WTC11 (cell line): ENCODE results near the gene PHAX.

Experiments used
- ESRRA ChIP-seq: sonication (generic); formaldehyde crosslinking; IDR thresholded peaks from 2 replicates; pipeline ENCODE4 v1.8.1; 2022; ENCODE audit warnings: mild to moderate bottlenecking, missing genetic modification reagents, borderline replicate concordance
- FOXJ3 ChIP-seq: sonication (generic); formaldehyde crosslinking; IDR thresholded peaks from 2 replicates; pipeline ENCODE4 v1.9.0; 2021; ENCODE audit warnings: missing genetic modification reagents, mild to moderate bottlenecking, borderline replicate concordance
- KAT7 ChIP-seq: sonication (generic); formaldehyde crosslinking; IDR thresholded peaks from 2 replicates; pipeline ENCODE4 v1.8.1; 2023; ENCODE audit warnings: missing genetic modification reagents, mild to moderate bottlenecking, borderline replicate concordance
- NR1H2 ChIP-seq: sonication (generic); formaldehyde crosslinking; IDR thresholded peaks from 2 replicates; pipeline ENCODE4 v1.9.0; 2021; ENCODE audit warnings: mild to moderate bottlenecking, moderate library complexity, missing genetic modification reagents
- RELA ChIP-seq: sonication (generic); formaldehyde crosslinking; IDR thresholded peaks from 2 replicates; pipeline ENCODE4 v1.8.1; 2022; ENCODE audit warnings: missing genetic modification reagents, mild to moderate bottlenecking, borderline replicate concordance
- TCF7 ChIP-seq: sonication (generic); formaldehyde crosslinking; IDR thresholded peaks from 2 replicates; pipeline ENCODE4 v1.8.0; 2022; ENCODE audit warnings: mild to moderate bottlenecking, low read depth, missing genetic modification reagents, moderate library complexity
- TP53 ChIP-seq: sonication (generic); formaldehyde crosslinking; IDR thresholded peaks from 2 replicates; pipeline ENCODE4 v1.8.1; 2023; ENCODE audit warnings: mild to moderate bottlenecking, missing genetic modification reagents
- TF ChIP-seq, protein P1 (sequence below): fragments of 200-600 bp; IDR thresholded peaks from 2 replicates; pipeline ENCODE4 v1.8.0; 2022; ENCODE audit warnings: antibody characterized with exemption
- TF ChIP-seq, protein P2 (sequence below): sonication (generic); formaldehyde crosslinking; IDR thresholded peaks from 2 replicates; pipeline ENCODE4 v1.8.1; 2023; ENCODE audit warnings: mild to moderate bottlenecking, missing genetic modification reagents, moderate library complexity
- TF ChIP-seq, protein P3 (sequence below): sonication (generic); formaldehyde crosslinking; conservative IDR thresholded peaks from 2 replicates; pipeline ENCODE4 v1.8.1; 2023; ENCODE audit warnings: mild to moderate bottlenecking, low read depth, missing genetic modification reagents, moderate library complexity
- TF ChIP-seq, protein P4 (sequence below): sonication (generic); formaldehyde crosslinking; IDR thresholded peaks from 2 replicates; pipeline ENCODE4 v1.8.1; 2022; ENCODE audit warnings: low read depth, mild to moderate bottlenecking, moderate library complexity, missing genetic modification reagents, borderline replicate concordance
- TF ChIP-seq, protein P5 (sequence below): sonication (generic); formaldehyde crosslinking; IDR thresholded peaks from 2 replicates; pipeline ENCODE4 v1.8.0; 2022; ENCODE audit warnings: mild to moderate bottlenecking, missing genetic modification reagents

DNA sequence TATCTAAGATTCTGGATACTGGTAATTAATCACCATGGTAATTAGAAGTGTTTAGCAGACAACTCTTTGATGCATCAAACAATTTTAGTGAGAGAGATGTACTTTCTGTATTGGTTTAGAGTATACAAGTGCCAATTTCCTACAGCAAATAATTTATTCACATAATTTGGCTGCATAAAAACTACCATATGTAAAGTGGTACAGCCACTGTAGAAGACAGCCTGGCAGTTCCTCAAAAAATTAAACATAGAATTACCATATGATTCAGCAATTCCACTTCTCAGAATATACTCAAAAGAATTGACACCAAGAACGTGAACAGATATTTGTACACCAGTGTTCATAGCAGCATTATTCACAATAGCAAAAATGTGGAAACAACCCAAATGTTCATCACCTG is 36.2 kb downstream of the PHAX start:
- TF ChIP-seq, protein P1, sequence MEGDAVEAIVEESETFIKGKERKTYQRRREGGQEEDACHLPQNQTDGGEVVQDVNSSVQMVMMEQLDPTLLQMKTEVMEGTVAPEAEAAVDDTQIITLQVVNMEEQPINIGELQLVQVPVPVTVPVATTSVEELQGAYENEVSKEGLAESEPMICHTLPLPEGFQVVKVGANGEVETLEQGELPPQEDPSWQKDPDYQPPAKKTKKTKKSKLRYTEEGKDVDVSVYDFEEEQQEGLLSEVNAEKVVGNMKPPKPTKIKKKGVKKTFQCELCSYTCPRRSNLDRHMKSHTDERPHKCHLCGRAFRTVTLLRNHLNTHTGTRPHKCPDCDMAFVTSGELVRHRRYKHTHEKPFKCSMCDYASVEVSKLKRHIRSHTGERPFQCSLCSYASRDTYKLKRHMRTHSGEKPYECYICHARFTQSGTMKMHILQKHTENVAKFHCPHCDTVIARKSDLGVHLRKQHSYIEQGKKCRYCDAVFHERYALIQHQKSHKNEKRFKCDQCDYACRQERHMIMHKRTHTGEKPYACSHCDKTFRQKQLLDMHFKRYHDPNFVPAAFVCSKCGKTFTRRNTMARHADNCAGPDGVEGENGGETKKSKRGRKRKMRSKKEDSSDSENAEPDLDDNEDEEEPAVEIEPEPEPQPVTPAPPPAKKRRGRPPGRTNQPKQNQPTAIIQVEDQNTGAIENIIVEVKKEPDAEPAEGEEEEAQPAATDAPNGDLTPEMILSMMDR = no peak
- TF ChIP-seq KAT7 (CRISPR knock-in tag) (no peak), NR1H2 (CRISPR knock-in tag) (no peak), ESRRA (no peak), RELA (no peak), FOXJ3 (CRISPR knock-in tag) (no peak), TCF7 (CRISPR knock-in tag) (no peak), TP53 (no peak)
- TF ChIP-seq, protein P2, sequence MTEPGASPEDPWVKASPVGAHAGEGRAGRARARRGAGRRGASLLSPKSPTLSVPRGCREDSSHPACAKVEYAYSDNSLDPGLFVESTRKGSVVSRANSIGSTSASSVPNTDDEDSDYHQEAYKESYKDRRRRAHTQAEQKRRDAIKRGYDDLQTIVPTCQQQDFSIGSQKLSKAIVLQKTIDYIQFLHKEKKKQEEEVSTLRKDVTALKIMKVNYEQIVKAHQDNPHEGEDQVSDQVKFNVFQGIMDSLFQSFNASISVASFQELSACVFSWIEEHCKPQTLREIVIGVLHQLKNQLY (CRISPR knock-in tag) = no peak
- TF ChIP-seq, protein P3, sequence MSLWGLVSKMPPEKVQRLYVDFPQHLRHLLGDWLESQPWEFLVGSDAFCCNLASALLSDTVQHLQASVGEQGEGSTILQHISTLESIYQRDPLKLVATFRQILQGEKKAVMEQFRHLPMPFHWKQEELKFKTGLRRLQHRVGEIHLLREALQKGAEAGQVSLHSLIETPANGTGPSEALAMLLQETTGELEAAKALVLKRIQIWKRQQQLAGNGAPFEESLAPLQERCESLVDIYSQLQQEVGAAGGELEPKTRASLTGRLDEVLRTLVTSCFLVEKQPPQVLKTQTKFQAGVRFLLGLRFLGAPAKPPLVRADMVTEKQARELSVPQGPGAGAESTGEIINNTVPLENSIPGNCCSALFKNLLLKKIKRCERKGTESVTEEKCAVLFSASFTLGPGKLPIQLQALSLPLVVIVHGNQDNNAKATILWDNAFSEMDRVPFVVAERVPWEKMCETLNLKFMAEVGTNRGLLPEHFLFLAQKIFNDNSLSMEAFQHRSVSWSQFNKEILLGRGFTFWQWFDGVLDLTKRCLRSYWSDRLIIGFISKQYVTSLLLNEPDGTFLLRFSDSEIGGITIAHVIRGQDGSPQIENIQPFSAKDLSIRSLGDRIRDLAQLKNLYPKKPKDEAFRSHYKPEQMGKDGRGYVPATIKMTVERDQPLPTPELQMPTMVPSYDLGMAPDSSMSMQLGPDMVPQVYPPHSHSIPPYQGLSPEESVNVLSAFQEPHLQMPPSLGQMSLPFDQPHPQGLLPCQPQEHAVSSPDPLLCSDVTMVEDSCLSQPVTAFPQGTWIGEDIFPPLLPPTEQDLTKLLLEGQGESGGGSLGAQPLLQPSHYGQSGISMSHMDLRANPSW = no peak
- TF ChIP-seq, protein P4, sequence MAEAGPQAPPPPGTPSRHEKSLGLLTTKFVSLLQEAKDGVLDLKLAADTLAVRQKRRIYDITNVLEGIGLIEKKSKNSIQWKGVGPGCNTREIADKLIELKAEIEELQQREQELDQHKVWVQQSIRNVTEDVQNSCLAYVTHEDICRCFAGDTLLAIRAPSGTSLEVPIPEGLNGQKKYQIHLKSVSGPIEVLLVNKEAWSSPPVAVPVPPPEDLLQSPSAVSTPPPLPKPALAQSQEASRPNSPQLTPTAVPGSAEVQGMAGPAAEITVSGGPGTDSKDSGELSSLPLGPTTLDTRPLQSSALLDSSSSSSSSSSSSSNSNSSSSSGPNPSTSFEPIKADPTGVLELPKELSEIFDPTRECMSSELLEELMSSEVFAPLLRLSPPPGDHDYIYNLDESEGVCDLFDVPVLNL (CRISPR knock-in tag) = no peak
- TF ChIP-seq, protein P5, sequence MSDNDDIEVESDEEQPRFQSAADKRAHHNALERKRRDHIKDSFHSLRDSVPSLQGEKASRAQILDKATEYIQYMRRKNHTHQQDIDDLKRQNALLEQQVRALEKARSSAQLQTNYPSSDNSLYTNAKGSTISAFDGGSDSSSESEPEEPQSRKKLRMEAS (CRISPR knock-in tag) = no peak
